GM12872 (cell line): ENCODE measurements around the gene PTPRN2.

ENCODE experiments used
- TF ChIP-seq, protein P1 (sequence below): IDR thresholded peaks from 3 replicates; pipeline ENCODE4 v1.5.1; 2011; ENCODE audit warnings: low read depth, mild to moderate bottlenecking, low read length, moderate library complexity; ENCODE audit not compliant: insufficient read depth

PTPRN2 gene

DNA sequence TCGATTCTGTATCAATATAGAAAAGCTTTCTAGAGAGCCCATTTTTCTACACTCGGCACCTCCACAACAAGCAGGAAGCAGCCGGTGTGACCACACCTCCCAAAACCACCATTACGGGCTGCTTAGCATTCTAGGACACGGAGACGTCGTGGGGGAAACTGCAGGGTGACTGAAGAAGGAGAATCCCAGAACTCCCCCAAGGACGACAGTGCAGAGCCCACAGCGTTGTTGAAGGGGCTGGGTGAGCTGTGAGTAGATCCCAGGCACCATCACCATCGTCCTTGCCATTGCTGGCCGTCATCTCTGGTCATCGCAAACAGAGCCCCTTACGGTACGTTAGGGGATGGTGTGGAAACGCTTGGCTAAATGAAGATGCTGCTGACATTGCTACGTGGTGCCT lies 351.8 kb downstream of the PTPRN2 start:
- TF ChIP-seq, protein P1, sequence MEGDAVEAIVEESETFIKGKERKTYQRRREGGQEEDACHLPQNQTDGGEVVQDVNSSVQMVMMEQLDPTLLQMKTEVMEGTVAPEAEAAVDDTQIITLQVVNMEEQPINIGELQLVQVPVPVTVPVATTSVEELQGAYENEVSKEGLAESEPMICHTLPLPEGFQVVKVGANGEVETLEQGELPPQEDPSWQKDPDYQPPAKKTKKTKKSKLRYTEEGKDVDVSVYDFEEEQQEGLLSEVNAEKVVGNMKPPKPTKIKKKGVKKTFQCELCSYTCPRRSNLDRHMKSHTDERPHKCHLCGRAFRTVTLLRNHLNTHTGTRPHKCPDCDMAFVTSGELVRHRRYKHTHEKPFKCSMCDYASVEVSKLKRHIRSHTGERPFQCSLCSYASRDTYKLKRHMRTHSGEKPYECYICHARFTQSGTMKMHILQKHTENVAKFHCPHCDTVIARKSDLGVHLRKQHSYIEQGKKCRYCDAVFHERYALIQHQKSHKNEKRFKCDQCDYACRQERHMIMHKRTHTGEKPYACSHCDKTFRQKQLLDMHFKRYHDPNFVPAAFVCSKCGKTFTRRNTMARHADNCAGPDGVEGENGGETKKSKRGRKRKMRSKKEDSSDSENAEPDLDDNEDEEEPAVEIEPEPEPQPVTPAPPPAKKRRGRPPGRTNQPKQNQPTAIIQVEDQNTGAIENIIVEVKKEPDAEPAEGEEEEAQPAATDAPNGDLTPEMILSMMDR: no peak

DNA sequence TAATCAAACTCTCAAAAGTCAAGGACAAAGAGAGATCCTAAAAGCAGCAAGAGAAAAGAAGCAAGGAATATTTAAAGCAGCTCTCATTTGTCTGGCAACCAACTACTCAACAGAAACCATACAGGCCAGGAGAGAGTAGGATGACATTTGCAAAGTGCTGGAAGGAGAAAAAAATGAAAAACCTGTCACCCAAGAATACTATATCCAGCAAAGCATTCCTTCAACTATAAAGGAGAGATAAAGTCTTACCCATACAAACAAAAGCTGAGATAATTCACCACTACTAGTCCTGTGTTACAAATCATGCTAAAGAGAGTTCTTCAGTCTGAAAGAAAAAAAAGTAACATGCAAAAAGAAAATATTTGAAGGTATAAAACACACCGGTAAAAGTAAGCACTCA lies 357.7 kb downstream of the PTPRN2 start:
- TF ChIP-seq, protein P1: no peak

DNA sequence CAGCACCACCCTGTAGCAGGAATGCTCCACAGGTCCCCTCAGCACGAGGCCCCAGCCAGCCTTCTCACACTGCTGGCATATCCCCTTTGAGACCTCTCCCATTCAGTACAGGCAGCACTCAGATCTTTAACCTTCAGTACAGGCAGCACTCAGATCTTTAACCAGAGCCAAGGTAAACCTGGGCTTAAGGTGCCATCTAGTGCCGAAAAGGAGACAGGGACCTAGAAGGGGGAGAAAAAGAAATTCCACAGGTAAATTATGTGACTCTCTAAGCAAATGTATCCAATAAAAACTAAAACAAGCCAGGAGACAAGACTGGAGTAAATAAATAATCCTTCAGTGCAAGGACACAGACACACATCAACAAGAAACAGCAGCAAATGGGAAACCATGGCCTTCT lies 358.6 kb downstream of the PTPRN2 start:
- TF ChIP-seq, protein P1: no peak

DNA sequence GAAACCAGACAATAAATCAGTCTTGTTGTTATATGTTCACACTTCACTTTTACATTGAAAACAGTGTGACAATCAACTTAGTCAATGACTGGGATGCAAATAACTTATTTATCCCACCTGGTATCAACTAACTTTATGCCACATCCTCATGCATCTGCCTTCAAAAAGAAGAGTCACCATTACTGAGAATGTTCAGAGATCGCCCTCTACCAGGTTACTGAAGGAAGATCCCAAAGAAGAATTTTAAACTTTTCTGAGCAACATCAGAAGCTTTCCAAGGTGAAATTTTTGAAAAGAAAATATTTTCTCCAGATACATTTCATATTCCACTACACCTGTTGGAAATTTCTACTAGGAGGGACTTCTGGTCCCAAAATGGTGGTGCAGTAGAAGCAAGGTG lies 359.5 kb downstream of the PTPRN2 start:
- TF ChIP-seq, protein P1: no peak

DNA sequence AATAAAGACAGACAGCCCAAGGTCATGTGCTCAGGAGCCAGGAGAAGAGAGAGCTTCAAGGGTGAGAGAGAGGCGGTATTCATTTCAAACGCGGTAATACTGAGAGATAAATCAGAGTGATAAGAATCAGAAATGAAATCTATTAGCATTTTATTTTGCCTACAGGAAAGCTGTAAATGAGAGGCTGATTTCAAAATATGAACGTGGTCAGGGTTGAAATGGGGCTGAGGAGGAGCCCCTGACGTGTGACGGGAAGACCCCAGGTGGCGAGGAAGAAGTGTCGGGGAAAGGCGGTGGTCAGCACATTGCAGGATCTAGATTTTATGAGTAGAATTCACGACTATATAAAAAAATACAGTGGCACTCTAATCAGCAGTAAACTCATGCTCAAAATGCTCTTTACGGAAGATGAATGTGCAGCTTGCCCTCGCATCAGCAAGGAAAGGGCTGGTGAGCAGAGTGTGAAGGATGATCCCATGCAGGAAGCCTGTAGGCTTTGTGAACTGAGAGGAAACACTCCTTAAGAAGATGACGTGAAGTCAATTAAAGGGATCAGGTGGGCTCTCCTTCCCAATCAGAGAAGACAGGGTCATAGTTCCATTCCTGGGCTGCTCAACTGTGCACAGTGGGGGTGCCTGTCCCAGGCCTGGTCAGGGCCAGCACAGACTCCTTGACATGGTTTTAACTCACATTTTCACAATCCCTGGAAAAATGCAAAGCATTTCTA lies 360.2 kb downstream of the PTPRN2 start:
- TF ChIP-seq, protein P1: no peak

DNA sequence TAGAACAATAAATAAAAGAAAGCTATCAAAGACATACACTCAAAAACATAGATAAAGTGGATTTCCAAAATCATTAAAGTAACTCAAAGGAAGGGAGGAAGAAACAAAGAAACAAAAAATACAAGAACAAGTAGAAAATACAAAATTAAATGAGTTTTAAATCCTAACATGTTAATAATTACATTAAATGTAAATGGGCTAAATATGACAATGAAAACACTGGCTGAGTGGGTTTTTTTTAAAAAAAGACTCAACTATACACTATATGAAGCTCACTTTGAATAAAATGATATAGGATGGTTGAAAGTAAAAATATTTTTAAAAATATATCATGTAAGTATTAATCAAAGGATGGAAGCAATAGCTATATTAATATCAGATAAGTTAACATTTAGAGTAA lies 371.4 kb downstream of the PTPRN2 start:
- TF ChIP-seq, protein P1: no peak

DNA sequence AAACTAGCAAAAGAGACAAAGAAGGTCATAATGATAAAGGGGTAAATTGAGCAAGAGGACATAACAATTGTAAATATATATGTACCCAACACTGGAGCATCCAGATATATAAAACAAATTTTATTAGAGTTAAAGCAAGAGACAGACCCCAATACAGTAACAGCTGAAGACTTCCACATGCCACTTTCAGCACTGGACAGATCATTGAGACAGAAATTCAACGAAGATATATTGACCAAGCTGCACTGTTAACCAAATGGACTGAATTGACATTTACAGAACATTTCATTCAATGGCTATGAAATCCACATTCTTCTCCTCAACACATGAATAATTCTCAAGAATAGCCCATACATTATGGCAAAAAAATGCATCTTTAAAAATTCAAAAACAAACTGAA lies 378.2 kb downstream of the PTPRN2 start:
- TF ChIP-seq, protein P1: no peak

DNA sequence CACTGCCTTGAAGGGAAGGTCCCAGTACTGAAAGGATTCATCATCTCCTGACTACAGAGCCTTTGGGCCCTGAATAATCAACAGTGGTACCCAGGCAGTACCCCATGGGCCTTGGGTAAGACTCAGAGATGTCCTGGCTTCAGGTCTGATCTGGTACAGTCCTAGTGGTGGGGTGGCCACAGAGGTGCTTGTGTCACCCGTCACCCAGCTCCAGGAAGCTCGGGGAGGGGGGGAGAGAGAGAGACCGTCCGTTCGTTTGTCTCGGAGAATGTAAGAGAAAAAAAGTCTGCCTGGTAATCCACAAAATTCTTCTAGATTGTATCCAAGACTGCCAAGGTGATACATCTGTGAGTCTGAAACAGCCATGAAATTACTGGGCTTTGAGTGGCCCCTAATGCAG lies 381.3 kb downstream of the PTPRN2 start:
- TF ChIP-seq, protein P1: no peak
